Measurements from ENCODE around the gene SHB.

DNA sequence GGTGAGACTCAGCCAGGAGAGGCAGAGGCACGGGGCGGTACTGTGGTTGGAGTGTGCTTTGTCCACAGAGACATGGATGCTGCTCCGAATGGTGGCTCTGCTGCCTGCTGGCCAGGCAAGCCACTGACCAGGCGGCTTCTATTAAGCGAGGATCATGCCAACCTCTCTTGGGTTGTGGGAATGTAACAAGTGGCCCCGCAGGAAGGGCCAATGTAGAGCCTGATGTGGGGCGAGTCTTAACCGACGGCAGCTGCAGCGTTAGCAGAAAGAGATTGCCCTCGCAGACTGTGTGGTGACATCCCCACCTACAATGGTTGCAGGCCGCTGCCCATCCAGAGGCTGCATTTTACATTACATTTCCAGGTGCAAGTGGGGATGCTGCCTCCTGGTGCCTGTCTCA, 118.5 kb downstream of the SHB start:
- TF ChIP-seq, protein P1, sequence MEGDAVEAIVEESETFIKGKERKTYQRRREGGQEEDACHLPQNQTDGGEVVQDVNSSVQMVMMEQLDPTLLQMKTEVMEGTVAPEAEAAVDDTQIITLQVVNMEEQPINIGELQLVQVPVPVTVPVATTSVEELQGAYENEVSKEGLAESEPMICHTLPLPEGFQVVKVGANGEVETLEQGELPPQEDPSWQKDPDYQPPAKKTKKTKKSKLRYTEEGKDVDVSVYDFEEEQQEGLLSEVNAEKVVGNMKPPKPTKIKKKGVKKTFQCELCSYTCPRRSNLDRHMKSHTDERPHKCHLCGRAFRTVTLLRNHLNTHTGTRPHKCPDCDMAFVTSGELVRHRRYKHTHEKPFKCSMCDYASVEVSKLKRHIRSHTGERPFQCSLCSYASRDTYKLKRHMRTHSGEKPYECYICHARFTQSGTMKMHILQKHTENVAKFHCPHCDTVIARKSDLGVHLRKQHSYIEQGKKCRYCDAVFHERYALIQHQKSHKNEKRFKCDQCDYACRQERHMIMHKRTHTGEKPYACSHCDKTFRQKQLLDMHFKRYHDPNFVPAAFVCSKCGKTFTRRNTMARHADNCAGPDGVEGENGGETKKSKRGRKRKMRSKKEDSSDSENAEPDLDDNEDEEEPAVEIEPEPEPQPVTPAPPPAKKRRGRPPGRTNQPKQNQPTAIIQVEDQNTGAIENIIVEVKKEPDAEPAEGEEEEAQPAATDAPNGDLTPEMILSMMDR (IDR thresholded peaks at IDR 0.05; ENCODE audit: low read depth, low read length): no peak; the same call in 1 of the 2 replicates
- TF ChIP-seq EZH2phosphoT487 (IDR thresholded peaks at IDR 0.05; ENCODE audit: low read depth): no peak
